ENCODE measurements around the gene ARHGAP11B. TPM values are rescaled to one million over a fixed set of nuclear protein-coding genes. Genes with fewer than 3 reads are reported as not detected.

The ARHGAP11B gene

Other genes with a start within 250 kb of the ARHGAP11B start
- gene CHRFAM7A, start 232.6 kb upstream of the ARHGAP11B start, polyA plus RNA-seq (ENCODE audit: insufficient read length) = 2.3 TPM
- gene GOLGA8R, start 211.9 kb upstream of the ARHGAP11B start, polyA plus RNA-seq (ENCODE audit: insufficient read length) = 9.1 TPM
- 2.0 TPM for gene GOLGA8Q, start 74.1 kb upstream of the ARHGAP11B start, polyA plus RNA-seq (ENCODE audit: insufficient read length)
- 0.81 TPM for gene GOLGA8H, start 22.1 kb upstream of the ARHGAP11B start, polyA plus RNA-seq (ENCODE audit: insufficient read length)

All from forelimb muscle (tissue), 1 donor.